Epidermal melanocyte (primary cell): ENCODE measurements around the gene NPIPB6.

Experiments used
- DNase-seq: peaks from one replicate; pipeline ENCODE4 v3.0.0; 2011; ENCODE audit warnings: low spot score; ENCODE audit not compliant: insufficient read length

The NPIPB6 gene

DNA sequence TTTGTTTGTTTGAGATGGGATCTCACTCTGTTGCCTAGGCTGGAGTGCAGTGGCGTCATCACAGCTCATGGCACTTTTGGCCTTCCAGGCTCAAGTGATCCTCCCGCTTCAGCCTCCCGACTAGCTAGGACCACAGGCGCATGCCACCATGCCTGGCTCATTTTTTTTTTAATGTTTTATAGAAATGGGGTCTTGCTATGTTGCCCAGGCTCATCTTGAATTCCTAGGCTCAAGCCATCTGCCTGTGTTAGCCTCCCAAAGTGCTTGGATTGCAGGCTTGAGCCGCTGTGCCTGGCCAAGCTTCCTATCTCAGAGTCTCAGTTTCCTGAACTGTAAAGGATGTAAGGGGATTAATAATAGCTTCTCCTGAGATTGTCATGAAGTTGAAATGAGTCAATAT lies 63.0 kb downstream of the NPIPB6 start:
- DNase-seq = no peak

GRCh38 chr16:28298511-28298878 lies 64.8 kb downstream of the NPIPB6 start:
- no peak for DNase-seq

GRCh38 chr16:28297784-28298510 lies 65.4 kb downstream of the NPIPB6 start:
- no peak for DNase-seq

DNA sequence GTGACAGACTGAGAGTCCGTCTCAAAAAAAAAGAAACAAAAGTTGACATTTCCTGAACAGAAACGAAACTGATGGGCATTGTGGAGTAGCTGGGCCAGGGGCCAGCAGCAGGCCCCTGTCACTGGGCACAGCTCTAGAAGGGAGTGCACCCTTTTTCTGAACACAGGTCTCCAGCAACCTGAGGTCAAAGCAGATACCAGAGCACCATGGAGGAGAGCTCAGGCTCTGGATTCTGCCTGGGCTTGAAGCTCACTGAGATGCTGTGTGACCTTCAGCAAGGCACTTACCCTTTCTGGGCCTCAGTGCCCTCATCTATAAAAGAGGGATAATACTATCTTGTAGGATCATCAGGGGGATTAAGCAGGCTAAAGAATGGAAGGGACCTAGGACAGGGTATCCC lies 66.0 kb downstream of the NPIPB6 start:
- no peak for DNase-seq

DNA sequence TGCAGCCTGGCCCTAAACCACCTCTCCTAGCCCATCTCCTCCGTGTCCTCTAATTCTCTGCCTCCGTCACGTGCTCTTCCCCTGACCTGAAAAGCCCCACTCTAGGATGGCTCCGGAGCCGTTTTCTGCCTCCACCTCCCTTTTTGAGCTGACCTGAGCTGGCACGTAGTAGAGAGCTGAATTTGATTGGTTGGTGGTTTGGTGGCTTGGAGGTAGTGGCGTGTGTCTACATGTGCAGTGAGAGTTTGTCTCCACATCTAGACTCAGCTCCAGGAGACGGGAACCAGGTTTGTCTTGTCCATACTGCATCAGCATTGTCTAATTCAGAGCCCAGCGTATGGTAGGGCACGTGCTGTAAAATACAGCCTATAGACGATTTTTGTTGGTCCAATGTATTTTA lies 68.0 kb downstream of the NPIPB6 start:
- DNase-seq = no peak

DNA sequence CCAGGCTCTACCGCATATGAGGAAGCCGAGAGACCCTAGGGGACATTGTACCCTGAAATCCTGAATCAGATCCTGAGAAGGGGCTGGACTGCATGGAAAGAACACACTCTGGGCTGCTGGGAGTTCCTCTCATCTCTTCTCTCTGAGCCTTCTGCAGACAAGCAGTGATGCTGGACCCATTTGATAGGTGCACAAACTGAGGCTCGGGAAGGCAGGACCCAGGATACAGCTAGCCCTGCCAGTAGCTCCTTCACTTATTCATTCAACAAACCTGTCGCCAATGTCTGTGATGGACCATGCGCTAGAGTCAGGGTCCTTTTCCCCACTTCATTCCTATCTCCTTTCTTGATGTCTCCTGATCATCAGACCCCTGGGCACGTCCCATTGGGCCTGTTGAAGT lies 69.1 kb downstream of the NPIPB6 start:
- no peak for DNase-seq

DNA sequence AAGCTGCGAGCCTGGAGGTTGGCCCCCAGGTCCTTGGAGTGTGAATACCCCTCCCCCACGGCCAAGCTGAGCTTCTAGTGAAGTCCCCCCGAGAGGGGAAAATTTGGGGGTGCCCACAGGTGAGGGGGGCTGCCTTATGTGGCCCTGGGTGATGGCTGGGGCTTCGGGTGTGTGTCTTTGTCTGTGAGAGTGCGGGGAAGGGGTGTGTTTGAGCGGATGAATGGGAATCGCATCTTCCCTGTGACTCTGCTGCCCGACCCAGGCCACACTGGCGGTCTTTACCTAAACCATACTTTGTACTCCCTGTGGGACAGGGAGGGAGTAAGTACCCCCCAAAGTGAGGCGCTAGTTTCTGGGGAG lies 69.7 kb downstream of the NPIPB6 start:
- no peak for DNase-seq

GRCh38 chr16:28292731-28293600 lies 70.3 kb downstream of the NPIPB6 start:
- DNase-seq = no peak
